Pancreas (tissue), 10 donors: ENCODE data around the gene PANK1. TPM values are rescaled to one million over a fixed set of nuclear protein-coding genes. Genes with fewer than 3 reads are reported as not detected.

ENCODE experiments used
- ATAC-seq, 4 donors: fragments of 200-7000 bp; cut with Tn5 transposase; one replicate each; pipeline versions ENCODE4 v1.8.0 to v1.9.1; 2020; ENCODE audit warnings: mild to moderate bottlenecking in 4 of 4, moderate library complexity in 4 of 4
- DNase-seq, 6 donors: peaks; one replicate each; pipeline ENCODE4 v3.0.0-alpha.2; 2020
- FAIRE-seq: peaks from 2 replicates; lab custom pipeline; 2012; peaks lifted over from hg19 to GRCh38; lab: Jason Lieb, UNC
- H3K27ac ChIP-seq, 4 donors: fragments of 200-600 bp; sonication (generic); 1 replicate in 3 of 4; 2 replicates in 1 of 4; pipeline versions ENCODE4 v1.5.0 to v1.8.0; 2020
- H3K27me3 ChIP-seq, 4 donors: fragments of 200-600 bp; one replicate each; pipeline ENCODE4 v1.8.0; 2021
- H3K36me3 ChIP-seq, 3 donors: fragments of 200-600 bp; sonication (generic) in 1 of 3; one replicate each; pipeline versions ENCODE4 v1.5.0 to v1.8.0; 2020 to 2021
- H3K4me1 ChIP-seq, 3 donors: fragments of 200-600 bp; one replicate each; pipeline ENCODE4 v1.8.0; 2021
- H3K4me3 ChIP-seq, 4 donors: fragments of 200-600 bp; sonication (generic) in 2 of 4; one replicate each; pipeline versions ENCODE4 v1.5.0 to v1.8.0; 2020 to 2021
- H3K9me3 ChIP-seq, 4 donors: fragments of 200-600 bp; one replicate each; pipeline ENCODE4 v1.8.0; 2021
- WGBS, 2 donors: extraction: QIAGEN DNeasy Blood & Tissue Kit; methylation state at CpG; one replicate each; pipeline ENCODE4 v1.1.7; 2013; 5-methylcytosine and 5-hydroxymethylcytosine counted together
- intact Hi-C, 3 donors: fragments of 100-400 bp; cut with DNase I; formaldehyde crosslinking; loops; one replicate each; pipeline versions ENCODE4 v1.11.1 to v1.14.2; 2022
- polyA plus RNA-seq, 2 donors: library from polyadenylated mRNA; stranded (reverse); fragments of 200-250 nt; gene quantifications; one replicate each; pipeline ENCODE4 v1.2.3, GENCODE V29; 2013
- total RNA-seq, 6 donors: library from RNA; stranded (reverse); fragmentation: NEBNext Ultra II Directional in 4 of 6; extraction: Animal tissue kit (Norgen Biotek cat#: 25700) in 4 of 6; gene quantifications; one replicate each; pipeline versions ENCODE4 v1.2.1 to v1.2.4, GENCODE V29; 2021 to 2023
- TF ChIP-seq, protein P1 (sequence below), 4 donors: fragments of 200-600 bp; sonication (generic) in 3 of 4; IDR thresholded peaks; one replicate each; pipeline versions ENCODE4 v1.5.0 to v1.8.0; 2021; ENCODE audit warnings: antibody characterized with exemption in 4 of 4
- donor health status: healthy with polysubstance abuse.
- donor health status: DM: no; HTN: no; CAD: no; lungs with moderate emphysema.
- donor health status: DM: no; HTN: no; CAD: no.
- donor health status: control.
- donor health status: control.
- donor health status: Bipolar disorder and iron deficiency.
- donor health status: DM: yes; HTN: yes; CAD: no.
- donor health status: DM: no; HTN: no; CAD: no.
- donor health status: DM: no; HTN: no; CAD: no.
- donor health status: DM: yes; HTN: yes; CAD: no.

The PANK1 gene
- total and polyA plus RNA-seq, 8 donors: 0.46 to 3.5 (median 2.3) TPM

DNA sequence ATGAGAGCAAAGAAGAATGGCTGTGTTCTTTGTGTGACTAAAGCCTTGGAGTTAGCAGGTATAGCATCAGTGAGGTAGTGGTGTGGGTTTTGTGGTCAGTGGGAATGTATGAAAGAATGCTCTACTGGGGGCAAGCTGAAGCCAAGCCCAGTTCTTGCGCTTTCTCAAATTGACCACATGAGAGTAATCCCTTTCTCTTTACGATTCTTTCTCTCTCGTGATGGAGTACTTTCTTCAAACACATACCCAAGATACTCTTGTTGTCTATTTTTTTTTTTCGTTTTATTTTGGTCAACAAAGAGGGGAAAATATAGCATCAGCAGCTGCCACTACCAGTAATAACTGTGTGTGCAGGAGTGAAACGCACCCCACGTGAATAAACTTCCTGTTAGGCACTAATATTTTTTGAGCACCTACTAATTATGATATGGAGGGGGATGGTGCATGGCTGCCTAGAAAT lies 8.4 kb upstream of the PANK1 start:
- intact Hi-C loops: no loop called here
- H3K9me3 ChIP-seq: no peaks in the 10 kb centered on the region
- WGBS, 2 donors: 77 to 78% methylated on average over 6 of the region's 6 CpGs
- no peak for ATAC-seq
- no peaks in the 10 kb centered on the region for H3K27me3 ChIP-seq
- no peak overlapping the region for H3K4me3 ChIP-seq
- no peak for DNase-seq
- TF ChIP-seq, protein P1, sequence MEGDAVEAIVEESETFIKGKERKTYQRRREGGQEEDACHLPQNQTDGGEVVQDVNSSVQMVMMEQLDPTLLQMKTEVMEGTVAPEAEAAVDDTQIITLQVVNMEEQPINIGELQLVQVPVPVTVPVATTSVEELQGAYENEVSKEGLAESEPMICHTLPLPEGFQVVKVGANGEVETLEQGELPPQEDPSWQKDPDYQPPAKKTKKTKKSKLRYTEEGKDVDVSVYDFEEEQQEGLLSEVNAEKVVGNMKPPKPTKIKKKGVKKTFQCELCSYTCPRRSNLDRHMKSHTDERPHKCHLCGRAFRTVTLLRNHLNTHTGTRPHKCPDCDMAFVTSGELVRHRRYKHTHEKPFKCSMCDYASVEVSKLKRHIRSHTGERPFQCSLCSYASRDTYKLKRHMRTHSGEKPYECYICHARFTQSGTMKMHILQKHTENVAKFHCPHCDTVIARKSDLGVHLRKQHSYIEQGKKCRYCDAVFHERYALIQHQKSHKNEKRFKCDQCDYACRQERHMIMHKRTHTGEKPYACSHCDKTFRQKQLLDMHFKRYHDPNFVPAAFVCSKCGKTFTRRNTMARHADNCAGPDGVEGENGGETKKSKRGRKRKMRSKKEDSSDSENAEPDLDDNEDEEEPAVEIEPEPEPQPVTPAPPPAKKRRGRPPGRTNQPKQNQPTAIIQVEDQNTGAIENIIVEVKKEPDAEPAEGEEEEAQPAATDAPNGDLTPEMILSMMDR (IDR thresholded peaks at IDR 0.05): no peak
- no peak overlapping the region for H3K27ac ChIP-seq
- H3K4me1 ChIP-seq: no peaks in the 10 kb centered on the region
- FAIRE-seq: no peak
- H3K36me3 ChIP-seq: no peaks in the 10 kb centered on the region

DNA sequence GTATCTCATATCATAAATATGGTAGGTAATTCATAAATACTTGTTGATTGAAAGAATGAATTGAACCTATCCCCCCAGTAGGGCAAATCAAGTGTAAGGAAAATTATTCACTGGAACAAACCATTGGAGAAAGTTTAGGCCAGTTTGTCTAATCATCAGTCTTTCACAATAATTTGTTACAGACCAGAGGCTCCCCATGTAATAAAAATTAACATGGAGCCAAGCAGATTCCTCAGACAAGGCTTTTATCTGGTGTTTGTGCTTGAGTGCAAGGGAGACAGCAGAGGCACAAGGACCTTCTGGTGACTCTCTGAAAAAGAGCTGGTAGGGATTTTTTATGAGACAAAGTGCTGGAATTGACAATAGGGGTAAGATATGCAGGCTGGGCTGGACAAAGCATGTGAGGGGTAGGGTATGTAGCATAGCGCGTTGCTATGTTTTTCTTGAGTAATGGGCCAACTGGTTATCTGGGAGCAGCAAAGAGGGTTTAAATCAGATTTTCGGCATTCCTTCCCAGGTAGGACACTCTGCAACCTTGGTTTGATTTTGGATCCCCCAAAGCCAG lies 7.8 kb upstream of the PANK1 start:
- WGBS, 2 donors: 91% methylated on average over 3 of the region's 3 CpGs
- Histone ChIP-seq H3K4me1 (no peaks in the 10 kb centered on the region), H3K27ac (no peak overlapping the region), H3K36me3 (no peaks in the 10 kb centered on the region), H3K27me3 (no peaks in the 10 kb centered on the region), H3K9me3 (no peaks in the 10 kb centered on the region), H3K4me3 (no peak overlapping the region)
- intact Hi-C loops: no loop called here
- FAIRE-seq (no peak), ATAC-seq (no peak), DNase-seq (no peak)
- TF ChIP-seq, protein P1 (IDR thresholded peaks at IDR 0.05): no peak

DNA sequence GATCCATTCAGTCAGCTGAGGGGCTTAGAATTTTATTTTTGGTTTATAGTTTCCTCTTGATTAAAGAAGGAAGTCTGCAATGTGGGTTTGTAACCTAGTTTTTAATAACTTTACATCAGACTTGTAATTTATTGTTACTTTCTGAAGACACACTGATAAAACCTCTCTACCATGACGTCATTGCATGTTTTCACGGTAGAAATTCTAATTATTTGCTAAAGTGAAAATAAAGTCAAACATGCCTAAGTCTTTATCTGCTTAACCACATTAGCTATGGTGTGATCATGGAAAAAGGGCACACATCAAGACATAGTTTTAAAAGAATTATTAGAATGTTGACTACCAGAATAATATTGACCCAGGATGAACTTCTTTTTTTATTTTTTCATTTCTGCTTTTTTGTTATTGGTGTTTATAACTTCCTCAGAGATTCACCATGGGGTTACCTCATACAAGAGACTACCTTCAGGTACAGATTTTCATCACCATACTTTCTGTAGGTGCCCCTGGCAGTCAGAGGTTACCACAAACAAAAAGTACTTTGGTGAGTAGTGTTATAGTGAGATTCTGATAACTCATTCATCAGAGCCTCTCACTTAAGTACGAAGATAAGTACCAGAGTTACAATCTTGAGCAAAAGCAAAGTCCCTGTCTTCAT lies 7.0 kb upstream of the PANK1 start:
- intact Hi-C loops: no loop called here
- Histone ChIP-seq H3K27me3 (no peaks in the 10 kb centered on the region), H3K9me3 (no peaks in the 10 kb centered on the region), H3K4me1 (no peaks in the 10 kb centered on the region), H3K27ac (no peak overlapping the region), H3K4me3 (no peak overlapping the region), H3K36me3 (no peaks in the 10 kb centered on the region)
- WGBS, 2 donors: 75 to 80% methylated on average over 3 of the region's 3 CpGs
- DNase-seq (no peak), ATAC-seq (no peak), FAIRE-seq (no peak)
- TF ChIP-seq, protein P1 (IDR thresholded peaks at IDR 0.05): no peak

DNA sequence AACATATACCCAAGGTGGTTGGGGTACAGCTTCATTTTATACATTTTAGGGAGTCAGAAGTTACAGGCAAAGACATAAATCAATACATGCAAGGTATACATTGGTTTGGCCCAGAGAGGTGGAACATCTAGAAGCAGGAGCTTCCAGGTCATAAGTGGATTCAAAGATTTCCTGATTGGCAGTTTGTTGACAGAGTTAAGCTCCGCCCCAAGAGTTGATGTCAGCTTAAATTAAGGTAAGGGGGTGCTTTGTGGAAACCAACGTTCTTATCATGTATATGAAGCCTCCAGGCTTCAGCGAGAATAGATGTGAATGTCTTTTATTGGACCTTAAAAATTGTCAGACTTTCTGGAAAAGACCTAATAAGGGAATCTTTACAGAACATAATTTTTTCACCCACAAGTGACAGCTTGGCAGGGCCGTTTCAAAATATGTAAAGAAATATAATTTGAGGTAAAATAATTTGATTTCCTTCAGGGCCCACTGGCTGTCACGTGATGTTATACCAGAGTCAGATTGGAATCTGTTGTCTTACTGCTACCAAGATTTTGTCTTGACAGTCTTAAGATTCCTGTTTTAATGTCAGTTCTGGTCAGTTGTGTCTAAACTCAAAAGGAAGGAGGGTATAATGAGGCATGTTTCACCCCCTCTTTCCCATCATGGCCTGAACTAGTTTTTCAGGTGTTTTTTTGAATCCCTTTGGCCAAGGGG lies 6.3 kb upstream of the PANK1 start:
- ATAC-seq (no peak), DNase-seq (no peak), FAIRE-seq (no peak)
- H3K27ac ChIP-seq: no peak overlapping the region
- intact Hi-C loops: no loop called here
- no peaks in the 10 kb centered on the region for H3K4me1 ChIP-seq
- H3K27me3 ChIP-seq: no peaks in the 10 kb centered on the region
- H3K36me3 ChIP-seq: no peaks in the 10 kb centered on the region
- TF ChIP-seq, protein P1 (IDR thresholded peaks at IDR 0.05): no peak
- 59 to 73% methylated on average over 5 of the region's 5 CpGs for WGBS, 2 donors
- H3K4me3 ChIP-seq: no peak overlapping the region
- H3K9me3 ChIP-seq: no peaks in the 10 kb centered on the region
